AG10803 (cell line): ENCODE data around the gene TRMT61A.

Experiments used
- DNase-seq: peaks from one replicate; pipeline ENCODE4 v3.0.0; 2010; ENCODE audit warnings: low read depth
- H3K4me3 ChIP-seq: 2 replicates; pipeline ENCODE4 v1.5.1; 2011; ENCODE audit warnings: mild to moderate bottlenecking, low read length, control low read depth
- CTCF ChIP-seq: conservative IDR thresholded peaks from 2 replicates; pipeline ENCODE4 v1.5.1; 2011; ENCODE audit warnings: mild to moderate bottlenecking, low read length, control low read depth, inconsistent platforms

The TRMT61A gene

GRCh38 chr14:103581954-103582703, 53.1 kb downstream of the TRMT61A start:
- no peak for DNase-seq
- no peak for TF ChIP-seq CTCF
- H3K4me3 ChIP-seq, result no peak overlapping the region

- TF ChIP-seq CTCF, result no peak
- no peak overlapping the region for H3K4me3 ChIP-seq
- DNase-seq, result no peak
Measured at GRCh38 chr14:103584326-103584915, 55.4 kb downstream of the TRMT61A start.
